Suprapubic skin (tissue), 3 donors: ENCODE results near the gene NSG2.

Experiments
- EP300 ChIP-seq: sonication (generic); formaldehyde crosslinking; IDR thresholded peaks from one replicate; pipeline ENCODE4 v1.6.1; 2017; ENCODE audit warnings: antibody characterized with exemption
- TF ChIP-seq, protein P1 (sequence below), 2 donors: fragments of 200-600 bp in 1 of 2; fragments of 450-650 bp in 1 of 2; sonication (generic) in 1 of 2; IDR thresholded peaks; one replicate each; pipeline ENCODE4 v1.5.1; 2016 to 2019; ENCODE audit warnings: antibody characterized with exemption in 2 of 2, mild to moderate bottlenecking in 1 of 2, moderate library complexity in 1 of 2

DNA sequence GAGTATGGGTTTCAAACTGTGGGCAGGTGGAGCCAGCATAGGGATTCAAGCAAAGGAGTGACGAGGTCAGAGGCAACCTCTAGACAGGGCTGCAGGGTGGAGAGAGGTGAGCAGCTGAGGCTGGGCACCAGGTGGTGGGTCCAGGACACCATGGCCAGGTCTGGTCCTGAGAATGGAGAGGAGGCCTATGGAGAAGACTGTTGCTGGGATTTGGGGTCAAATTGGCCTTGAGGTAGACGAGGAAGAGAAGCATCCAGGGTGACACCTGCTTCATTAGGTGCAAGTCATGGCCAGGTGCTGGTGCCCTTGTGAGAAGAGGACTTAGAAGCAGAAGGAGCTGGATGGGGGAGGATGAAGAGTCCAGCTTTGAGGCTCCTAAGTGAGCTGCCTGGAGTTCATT lies 99.6 kb downstream of the NSG2 start:
- TF ChIP-seq EP300 = no peak
- TF ChIP-seq, protein P1, sequence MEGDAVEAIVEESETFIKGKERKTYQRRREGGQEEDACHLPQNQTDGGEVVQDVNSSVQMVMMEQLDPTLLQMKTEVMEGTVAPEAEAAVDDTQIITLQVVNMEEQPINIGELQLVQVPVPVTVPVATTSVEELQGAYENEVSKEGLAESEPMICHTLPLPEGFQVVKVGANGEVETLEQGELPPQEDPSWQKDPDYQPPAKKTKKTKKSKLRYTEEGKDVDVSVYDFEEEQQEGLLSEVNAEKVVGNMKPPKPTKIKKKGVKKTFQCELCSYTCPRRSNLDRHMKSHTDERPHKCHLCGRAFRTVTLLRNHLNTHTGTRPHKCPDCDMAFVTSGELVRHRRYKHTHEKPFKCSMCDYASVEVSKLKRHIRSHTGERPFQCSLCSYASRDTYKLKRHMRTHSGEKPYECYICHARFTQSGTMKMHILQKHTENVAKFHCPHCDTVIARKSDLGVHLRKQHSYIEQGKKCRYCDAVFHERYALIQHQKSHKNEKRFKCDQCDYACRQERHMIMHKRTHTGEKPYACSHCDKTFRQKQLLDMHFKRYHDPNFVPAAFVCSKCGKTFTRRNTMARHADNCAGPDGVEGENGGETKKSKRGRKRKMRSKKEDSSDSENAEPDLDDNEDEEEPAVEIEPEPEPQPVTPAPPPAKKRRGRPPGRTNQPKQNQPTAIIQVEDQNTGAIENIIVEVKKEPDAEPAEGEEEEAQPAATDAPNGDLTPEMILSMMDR (IDR thresholded peaks at IDR 0.05) = no peak
